ENCODE results near the gene RBFOX1.

The RBFOX1 gene

GRCh38 chr16:7602291-7602950, 269.8 kb downstream of the RBFOX1 start:
- DNase-seq (ENCODE audit: low read depth) = no peak

- no peak for DNase-seq (ENCODE audit: low read depth)
These were observed 273.2 kb downstream of the RBFOX1 start for GRCh38 chr16:7605812-7606211.

GRCh38 chr16:7612671-7613070, 280.0 kb downstream of the RBFOX1 start:
- DNase-seq (ENCODE audit: low read depth) = no peak

GRCh38 chr16:7613518-7613917, 280.9 kb downstream of the RBFOX1 start:
- no peak for DNase-seq (ENCODE audit: low read depth)

- no peak for DNase-seq (ENCODE audit: low read depth)
These were observed 281.6 kb downstream of the RBFOX1 start for GRCh38 chr16:7614021-7614795.

GRCh38 chr16:7615565-7615964, 282.9 kb downstream of the RBFOX1 start:
- DNase-seq (ENCODE audit: low read depth) = no peak

- DNase-seq (ENCODE audit: low read depth) = no peak
These were observed 292.5 kb downstream of the RBFOX1 start for GRCh38 chr16:7624871-7625766.

GRCh38 chr16:7628981-7629380, 296.3 kb downstream of the RBFOX1 start:
- no peak for DNase-seq (ENCODE audit: low read depth)

- no peak for DNase-seq (ENCODE audit: low read depth)
These were observed 296.9 kb downstream of the RBFOX1 start for GRCh38 chr16:7629571-7629970.

- DNase-seq (ENCODE audit: low read depth) = no peak
These were observed 304.8 kb downstream of the RBFOX1 start for GRCh38 chr16:7637446-7637845.

- DNase-seq (ENCODE audit: low read depth) = no peak
These were observed 305.7 kb downstream of the RBFOX1 start for GRCh38 chr16:7638306-7638705.

- no peak for DNase-seq (ENCODE audit: low read depth)
These were observed 307.7 kb downstream of the RBFOX1 start for GRCh38 chr16:7640334-7640733.

GRCh38 chr16:7644176-7644575, 311.5 kb downstream of the RBFOX1 start:
- no peak for DNase-seq (ENCODE audit: low read depth)

GRCh38 chr16:7644811-7645210, 312.2 kb downstream of the RBFOX1 start:
- no peak for DNase-seq (ENCODE audit: low read depth)

- no peak for DNase-seq (ENCODE audit: low read depth)
These were observed 314.3 kb downstream of the RBFOX1 start for GRCh38 chr16:7646821-7647500.

GRCh38 chr16:7650431-7650830, 317.8 kb downstream of the RBFOX1 start:
- no peak for DNase-seq (ENCODE audit: low read depth)

GRCh38 chr16:7651803-7652570, 319.3 kb downstream of the RBFOX1 start:
- no peak for DNase-seq (ENCODE audit: low read depth)

- DNase-seq (ENCODE audit: low read depth) = no peak
These were observed 321.3 kb downstream of the RBFOX1 start for GRCh38 chr16:7653746-7654461.

GRCh38 chr16:7675628-7676027, 343.0 kb downstream of the RBFOX1 start:
- no peak for DNase-seq (ENCODE audit: low read depth)

- no peak for DNase-seq (ENCODE audit: low read depth)
These were observed 347.7 kb downstream of the RBFOX1 start for GRCh38 chr16:7680296-7680695.

GRCh38 chr16:7688811-7689210, 356.2 kb downstream of the RBFOX1 start:
- no peak for DNase-seq (ENCODE audit: low read depth)

All from stimulated activated CD8-positive, alpha-beta memory T cell treated with anti-CD3 and anti-CD28 coated beads, Interleukin-15, amount 100 ng/mL, for 1 hour (primary cell).